ENCODE results near the gene B3GALT6.

B3GALT6 gene

GRCh38 chr1:1267488-1268283, 35.6 kb downstream of the B3GALT6 start:
- DNase-seq, result no peak

- DNase-seq, result no peak
Measured at GRCh38 chr1:1268284-1268682, 36.2 kb downstream of the B3GALT6 start.

- no peak for DNase-seq
Measured at GRCh38 chr1:1270813-1271212, 38.8 kb downstream of the B3GALT6 start.

- peak; percentile 68 for DNase-seq
Measured at GRCh38 chr1:1272341-1273208, 40.5 kb downstream of the B3GALT6 start.

- no peak for DNase-seq
Measured at GRCh38 chr1:1273209-1273511, 41.1 kb downstream of the B3GALT6 start.

- peak; percentile 81 for DNase-seq
Measured at GRCh38 chr1:1273512-1274298, 41.7 kb downstream of the B3GALT6 start, which contains the start of gene UBE2J2. UBE2J2 (minus strand) TSS chr1:1273854; CDS start chr1:1267992, 5,862 bp downstream.

- DNase-seq, result no peak
Measured at GRCh38 chr1:1274299-1274930, 42.4 kb downstream of the B3GALT6 start.

- no peak for DNase-seq
Measured at GRCh38 chr1:1274931-1275431, 42.9 kb downstream of the B3GALT6 start.

GRCh38 chr1:1275836-1276235, 43.8 kb downstream of the B3GALT6 start:
- DNase-seq, result no peak

- DNase-seq, result no peak
Measured at GRCh38 chr1:1278620-1279019, 46.6 kb downstream of the B3GALT6 start.

- no peak for DNase-seq
Measured at GRCh38 chr1:1279028-1279427, 47.0 kb downstream of the B3GALT6 start.

GRCh38 chr1:1280782-1281481, 48.9 kb downstream of the B3GALT6 start:
- DNase-seq, result no peak

- DNase-seq, result peak; percentile 53
Measured at GRCh38 chr1:1281533-1282321, 49.7 kb downstream of the B3GALT6 start.

- DNase-seq, result no peak
Measured at GRCh38 chr1:1282998-1283397, 51.0 kb downstream of the B3GALT6 start.

GRCh38 chr1:1283821-1284220, 51.8 kb downstream of the B3GALT6 start:
- no peak for DNase-seq
